Measurements from ENCODE around the gene KIAA1958.
A peak's percentile ranks its signal among the peaks of the same experiment; 100 is the strongest.

KIAA1958 gene

DNA sequence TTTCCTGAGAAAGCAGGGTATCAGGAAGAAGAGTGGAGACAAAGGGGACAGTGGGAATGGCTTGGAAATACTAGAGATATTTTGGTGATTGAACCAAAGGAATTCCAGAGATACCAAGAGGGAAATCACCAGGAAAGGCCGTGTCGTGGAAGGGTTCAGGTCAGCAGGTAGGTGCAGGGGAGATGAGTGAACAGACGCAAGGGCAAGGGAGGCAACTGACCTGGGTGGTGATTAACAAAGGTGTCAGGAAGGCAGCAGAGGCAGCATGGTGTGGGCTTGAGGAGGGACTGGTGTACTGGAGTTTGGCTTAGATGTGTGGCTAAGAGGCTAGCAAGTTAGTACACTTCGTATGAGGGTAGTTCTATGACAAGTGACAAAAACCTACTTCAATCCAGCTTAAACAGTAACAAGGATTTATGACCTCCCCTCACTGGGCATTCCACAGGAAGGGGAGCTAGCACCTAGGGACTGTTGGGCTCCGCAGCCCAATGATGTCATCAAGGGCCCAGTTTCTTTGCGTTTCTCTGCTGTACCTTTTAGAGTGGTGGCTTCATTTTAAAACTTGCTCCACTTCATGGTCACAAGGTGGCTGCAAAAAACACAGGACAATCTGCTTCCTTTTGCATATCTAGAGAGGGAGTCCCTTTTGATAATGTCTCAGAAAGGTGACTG lies 194.2 kb downstream of the KIAA1958 start:
- no peak for DNase-seq

DNA sequence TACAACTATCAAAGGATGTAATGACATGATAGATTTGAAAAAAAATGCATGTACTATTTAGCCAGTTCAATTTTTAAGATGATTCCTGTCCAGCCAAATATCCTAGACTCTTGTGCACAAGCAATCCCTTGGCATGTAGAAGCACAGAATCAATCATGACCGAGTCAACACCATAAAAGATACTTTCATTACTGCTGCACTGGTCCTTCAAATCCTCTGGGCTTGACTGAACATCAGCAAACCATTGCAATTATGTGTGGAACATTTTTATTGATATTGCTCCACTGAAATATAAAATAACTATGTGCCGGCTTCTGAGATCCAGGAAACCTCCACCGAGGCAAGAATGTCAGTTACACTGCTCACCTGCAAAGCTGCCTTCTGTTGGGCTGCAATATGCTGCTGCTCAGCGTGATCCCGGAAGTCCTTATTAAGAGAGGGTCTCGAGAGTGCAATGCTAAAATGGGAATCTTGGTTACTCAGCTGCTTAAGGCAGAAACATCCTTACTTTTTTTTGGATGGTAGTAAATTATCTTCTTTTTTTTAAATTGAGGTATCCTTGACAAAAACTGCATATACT lies 202.6 kb downstream of the KIAA1958 start:
- no peak for DNase-seq

DNA sequence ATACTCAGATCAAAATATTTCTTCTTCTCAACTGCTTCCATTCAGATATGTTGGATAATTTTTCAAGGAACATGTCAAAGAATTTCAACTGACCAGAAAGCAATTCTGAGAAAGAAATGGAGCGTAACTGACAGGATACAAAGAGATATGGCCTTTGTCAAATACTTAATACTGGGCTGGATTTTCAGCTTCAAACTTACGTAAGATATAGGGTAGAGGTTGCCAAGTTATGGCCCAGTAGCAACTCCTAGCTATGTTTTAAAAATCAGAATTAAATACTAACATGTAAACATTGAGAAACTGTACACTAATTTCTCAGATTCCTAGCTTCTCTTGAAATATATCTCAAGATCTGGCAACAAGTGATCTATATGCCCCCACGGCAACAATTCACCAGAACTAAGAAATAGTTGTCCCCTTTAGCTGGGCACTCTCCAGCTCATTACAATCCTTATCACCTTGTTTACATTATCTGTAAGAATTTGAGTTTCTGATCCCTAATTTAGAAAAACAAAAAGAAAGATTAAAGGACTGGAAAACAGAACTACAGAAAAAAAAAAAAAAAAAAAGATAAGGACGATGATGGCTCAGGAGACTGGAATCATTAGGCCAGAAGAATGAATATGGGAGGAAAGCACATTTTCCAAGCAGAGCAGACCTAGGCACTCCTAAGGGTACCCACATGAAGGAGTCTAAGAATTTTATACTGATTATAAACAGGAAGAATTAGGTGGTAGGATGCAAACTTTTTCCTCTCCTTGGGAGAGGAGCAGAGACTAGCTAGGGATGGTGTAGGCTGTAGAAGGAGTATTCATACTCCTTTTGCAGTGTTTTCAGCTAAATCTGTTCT lies 208.3 kb downstream of the KIAA1958 start:
- DNase-seq: no peak

- DNase-seq: no peak
These were observed 209.8 kb downstream of the KIAA1958 start for GRCh38 chr9:112696461-112696860.

DNA sequence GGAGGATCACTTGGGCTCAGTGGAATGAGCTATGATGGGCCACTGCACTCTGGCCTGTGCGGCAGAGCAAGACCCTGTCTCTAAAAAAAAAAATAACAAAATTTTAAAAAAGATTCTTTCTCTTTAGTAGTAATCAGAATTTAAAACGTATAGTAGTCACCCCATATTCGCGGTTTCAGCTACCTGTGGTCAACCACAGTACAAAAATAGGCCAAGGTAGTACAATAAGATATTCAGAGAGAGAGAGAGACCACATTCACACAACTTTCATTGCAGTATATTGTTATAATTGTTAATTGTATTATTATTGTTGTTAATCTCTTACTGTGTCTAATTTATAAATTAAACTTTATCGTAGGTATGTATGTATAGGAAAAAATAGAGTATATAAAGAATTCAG lies 212.6 kb downstream of the KIAA1958 start:
- peak; percentile 9 for DNase-seq

DNA sequence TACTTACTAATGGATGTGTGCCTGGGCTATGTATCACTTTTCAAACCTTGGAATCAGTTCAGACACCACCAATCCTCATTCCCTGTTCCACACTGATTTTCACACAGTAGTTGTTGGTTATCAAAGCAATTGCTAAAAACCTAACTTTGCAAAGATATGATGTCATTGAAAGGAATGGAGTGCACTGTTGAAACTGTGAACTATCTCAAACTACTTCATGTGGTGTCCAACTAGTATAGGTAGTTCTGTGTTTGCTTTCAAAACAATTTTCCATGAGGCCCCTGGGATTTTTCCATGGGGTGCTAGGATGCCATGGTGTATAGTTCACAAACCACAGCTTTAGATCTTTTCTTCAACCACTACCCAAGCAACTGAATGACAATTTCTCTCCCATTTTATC lies 213.5 kb downstream of the KIAA1958 start:
- no peak for DNase-seq

GRCh38 chr9:112703304-112703703 lies 216.7 kb downstream of the KIAA1958 start:
- no peak for DNase-seq

- DNase-seq: no peak
These were observed 219.3 kb downstream of the KIAA1958 start for GRCh38 chr9:112705768-112706427.

GRCh38 chr9:112711050-112711689 lies 224.5 kb downstream of the KIAA1958 start:
- no peak for DNase-seq

- no peak for DNase-seq
These were observed 226.1 kb downstream of the KIAA1958 start for GRCh38 chr9:112712678-112713077.

DNA sequence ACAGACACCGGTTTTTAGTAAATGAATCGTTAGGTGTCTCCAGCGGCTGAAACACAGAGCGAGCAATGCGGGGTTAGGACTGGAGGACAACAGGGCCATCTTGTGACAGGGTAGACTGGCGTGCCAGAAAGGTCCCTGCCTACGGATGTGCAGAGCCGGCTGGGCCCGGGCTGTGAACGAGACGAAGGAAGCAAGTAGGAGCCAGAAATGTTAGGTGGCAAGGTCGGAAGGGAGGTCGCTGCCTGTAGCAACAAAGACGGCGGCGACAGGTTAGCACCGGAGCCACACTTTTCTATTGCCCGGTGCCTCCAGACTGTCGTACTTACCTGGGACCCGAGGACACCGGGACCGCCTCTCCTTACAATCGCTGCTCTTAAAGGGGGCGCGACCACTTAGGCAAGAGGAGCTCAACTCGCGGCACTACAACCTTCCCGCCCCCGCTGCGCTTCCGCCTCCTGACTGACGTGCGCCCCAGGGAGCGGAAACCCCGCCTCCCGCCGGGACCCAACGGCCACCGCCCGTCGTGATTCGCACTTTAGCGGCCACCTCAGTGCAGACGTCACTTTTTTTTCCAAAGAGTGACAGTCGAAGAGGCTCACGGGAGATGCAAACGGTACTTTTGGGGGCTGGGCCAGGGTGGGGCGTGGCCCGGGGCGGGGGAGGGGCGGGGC lies 231.2 kb downstream of the KIAA1958 start, which contains the start of gene INIP:
Gene INIP (minus strand): TSS at position 457 of the 671 bp plus-strand sequence. CDS start 1,632 bp downstream, outside the sequence.
- DNase-seq: peak; percentile 97
